Vagina (tissue), 2 donors: ENCODE measurements around the gene NTM.

ENCODE experiments used
- POLR2A ChIP-seq, 2 donors: fragments of 450-650 bp; IDR thresholded peaks; one replicate each; pipeline ENCODE4 v1.6.1; 2017; ENCODE audit warnings: antibody characterized with exemption in 2 of 2, mild to moderate bottlenecking in 2 of 2, moderate library complexity in 2 of 2
- TF ChIP-seq, protein P1 (sequence below), 3 experiments: fragments of 450-650 bp in 2 of 3; fragments of 200-600 bp in 1 of 3; sonication (generic) in 1 of 3; IDR thresholded peaks; one replicate each; pipeline ENCODE4 v1.5.1; 2017 to 2019; ENCODE audit warnings: antibody characterized with exemption in 3 of 3, mild to moderate bottlenecking in 2 of 3, moderate library complexity in 2 of 3

DNA sequence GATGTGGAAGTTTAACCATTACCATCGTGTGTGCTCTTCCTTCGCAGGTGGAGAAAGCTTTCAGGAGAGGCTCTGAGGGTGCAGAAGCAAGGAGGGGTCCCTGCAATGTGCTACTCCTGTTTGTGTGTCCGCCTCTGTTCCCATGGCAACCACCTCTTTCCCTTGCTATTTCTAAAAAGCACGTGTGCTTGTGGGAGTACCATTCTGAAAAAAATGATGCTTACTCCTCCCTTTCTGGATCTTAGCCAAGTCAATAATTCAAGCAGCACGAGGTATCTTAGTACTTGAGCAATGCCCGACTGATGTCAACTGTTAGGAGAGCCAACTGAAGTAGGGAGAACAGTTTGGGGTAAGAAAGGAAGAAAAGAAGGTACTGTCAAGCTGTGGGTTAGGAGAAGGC, 628.7 kb downstream of the NTM start:
- TF ChIP-seq POLR2A (IDR thresholded peaks at IDR 0.05), result no peak
- TF ChIP-seq, protein P1, sequence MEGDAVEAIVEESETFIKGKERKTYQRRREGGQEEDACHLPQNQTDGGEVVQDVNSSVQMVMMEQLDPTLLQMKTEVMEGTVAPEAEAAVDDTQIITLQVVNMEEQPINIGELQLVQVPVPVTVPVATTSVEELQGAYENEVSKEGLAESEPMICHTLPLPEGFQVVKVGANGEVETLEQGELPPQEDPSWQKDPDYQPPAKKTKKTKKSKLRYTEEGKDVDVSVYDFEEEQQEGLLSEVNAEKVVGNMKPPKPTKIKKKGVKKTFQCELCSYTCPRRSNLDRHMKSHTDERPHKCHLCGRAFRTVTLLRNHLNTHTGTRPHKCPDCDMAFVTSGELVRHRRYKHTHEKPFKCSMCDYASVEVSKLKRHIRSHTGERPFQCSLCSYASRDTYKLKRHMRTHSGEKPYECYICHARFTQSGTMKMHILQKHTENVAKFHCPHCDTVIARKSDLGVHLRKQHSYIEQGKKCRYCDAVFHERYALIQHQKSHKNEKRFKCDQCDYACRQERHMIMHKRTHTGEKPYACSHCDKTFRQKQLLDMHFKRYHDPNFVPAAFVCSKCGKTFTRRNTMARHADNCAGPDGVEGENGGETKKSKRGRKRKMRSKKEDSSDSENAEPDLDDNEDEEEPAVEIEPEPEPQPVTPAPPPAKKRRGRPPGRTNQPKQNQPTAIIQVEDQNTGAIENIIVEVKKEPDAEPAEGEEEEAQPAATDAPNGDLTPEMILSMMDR (IDR thresholded peaks at IDR 0.05), result no peak
